Prostate gland (tissue), 2 donors: ENCODE measurements around the gene WFDC5.

Source experiments
- CTCF ChIP-seq, 4 experiments: fragments of 200-600 bp in 2 of 4; fragments of 450-650 bp in 2 of 4; sonication (generic) in 2 of 4; IDR thresholded peaks; 1 replicate in 3 of 4; 2 replicates in 1 of 4; pipeline ENCODE4 v1.5.1; 2016 to 2019; ENCODE audit warnings: antibody characterized with exemption in 4 of 4, mild to moderate bottlenecking in 2 of 4, moderate library complexity in 2 of 4
- POLR2A ChIP-seq: fragments of 450-650 bp; IDR thresholded peaks from one replicate; pipeline ENCODE4 v1.6.1; 2016; ENCODE audit warnings: antibody characterized with exemption, mild to moderate bottlenecking
- POLR2AphosphoS5 ChIP-seq: sonication (generic); formaldehyde crosslinking; IDR thresholded peaks from one replicate; pipeline ENCODE4 v1.6.1; 2017; ENCODE audit warnings: antibody characterized with exemption

DNA sequence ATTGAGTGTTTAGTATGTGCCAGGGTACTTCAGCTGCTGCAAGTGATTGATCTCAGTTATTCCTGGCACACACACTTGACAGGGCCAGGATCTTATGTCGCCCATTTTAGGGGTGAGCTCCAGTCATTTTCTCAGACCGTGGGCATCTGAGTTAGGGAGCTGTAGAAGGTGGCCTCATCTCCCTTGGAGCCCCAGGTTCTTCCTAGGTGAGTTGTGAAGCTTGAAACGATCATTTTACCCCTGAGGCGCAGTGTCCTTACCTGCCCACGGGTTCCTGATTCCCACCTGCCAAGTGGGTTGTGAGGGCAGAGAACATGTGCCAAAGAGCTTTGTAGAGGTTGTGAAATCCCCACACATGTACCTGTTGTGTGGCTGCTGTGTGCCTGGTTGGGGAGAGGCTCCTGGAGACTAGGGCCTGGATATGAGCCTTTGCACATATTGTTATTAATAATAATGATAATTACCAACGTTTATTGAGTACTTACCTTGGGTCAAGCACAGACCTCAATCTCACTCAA, 13.6 kb downstream of the WFDC5 start:
- no peak for TF ChIP-seq CTCF (IDR thresholded peaks at IDR 0.05)
- no peak for TF ChIP-seq POLR2A
- no peak for TF ChIP-seq POLR2AphosphoS5
